HG03139 (cell line): Measurements from ENCODE around the gene ANKRD42.
"Not testable (repeated sequence)": the region's sequence is repeated elsewhere in the genome, so short reads cannot be mapped to it uniquely, and the experiment has no call there.

Experiments used
- ATAC-seq: cut with Tn5 transposase; IDR thresholded peaks from one replicate; pipeline ENCODE4 v1.9.1; 2021; ENCODE audit not compliant: unreplicated experiment

Gene ANKRD42

GRCh38 chr11:83172551-83172950, 21.0 kb upstream of the ANKRD42 start:
- no peak for ATAC-seq

GRCh38 chr11:83174008-83174407, 19.5 kb upstream of the ANKRD42 start:
- ATAC-seq = no peak

GRCh38 chr11:83175815-83176214, 17.7 kb upstream of the ANKRD42 start:
- no peak for ATAC-seq

GRCh38 chr11:83181815-83182214, 11.7 kb upstream of the ANKRD42 start:
- no peak for ATAC-seq

- ATAC-seq = no peak
Measured at GRCh38 chr11:83185767-83186166, 7.7 kb upstream of the ANKRD42 start.

GRCh38 chr11:83187465-83187864, 6.0 kb upstream of the ANKRD42 start:
- no peak for ATAC-seq

- no peak for ATAC-seq
Measured at GRCh38 chr11:83191491-83191890, 2.0 kb upstream of the ANKRD42 start.

GRCh38 chr11:83191986-83192385, 1.5 kb upstream of the ANKRD42 start:
- ATAC-seq = no peak

- ATAC-seq = no peak
Measured at GRCh38 chr11:83192606-83193245, 786 bp upstream of the ANKRD42 start.

GRCh38 chr11:83194281-83195142, 1.0 kb downstream of the ANKRD42 start:
- ATAC-seq = peak; percentile 59

GRCh38 chr11:83195143-83195466, 1.6 kb downstream of the ANKRD42 start:
- ATAC-seq = no peak

- ATAC-seq = no peak
Measured at GRCh38 chr11:83195649-83196048, 2.1 kb downstream of the ANKRD42 start.

- no peak for ATAC-seq
Measured at GRCh38 chr11:83200035-83200434, 6.5 kb downstream of the ANKRD42 start.

GRCh38 chr11:83205608-83206185, 12.2 kb downstream of the ANKRD42 start:
- no peak for ATAC-seq

GRCh38 chr11:83206221-83206620, 12.7 kb downstream of the ANKRD42 start:
- no peak for ATAC-seq

GRCh38 chr11:83206771-83207382, 13.4 kb downstream of the ANKRD42 start:
- not testable (repeated sequence) for ATAC-seq

GRCh38 chr11:83219095-83219494, 25.6 kb downstream of the ANKRD42 start:
- no peak for ATAC-seq

GRCh38 chr11:83220260-83220659, 26.7 kb downstream of the ANKRD42 start:
- ATAC-seq = no peak

- no peak for ATAC-seq
Measured at GRCh38 chr11:83221694-83222093, 28.2 kb downstream of the ANKRD42 start.

- no peak for ATAC-seq
Measured at GRCh38 chr11:83222499-83222898, 29.0 kb downstream of the ANKRD42 start.

GRCh38 chr11:83223457-83223856, 29.9 kb downstream of the ANKRD42 start:
- no peak for ATAC-seq

GRCh38 chr11:83235825-83236224, 42.3 kb downstream of the ANKRD42 start:
- no peak for ATAC-seq
